Measurements from ENCODE around the gene ZNF506.
A peak's percentile ranks its signal among the peaks of the same experiment; 100 is the strongest.
"Not testable (repeated sequence)": the region's sequence is repeated elsewhere in the genome, so short reads cannot be mapped to it uniquely, and the experiment has no call there.

Gene ZNF506

GRCh38 chr19:19777692-19778091, 43.9 kb downstream of the ZNF506 start:
- Histone ChIP-seq H3K9me3 (ENCODE audit: control insufficient read depth in 1 of 2, low read length in 2 of 2) (no peaks in the 10 kb centered on the region), H3K27me3 (ENCODE audit: low read depth, low read length) (no peaks in the 10 kb centered on the region), H3K36me3 (ENCODE audit: control insufficient read depth in 1 of 2, insufficient read depth in 2 of 2, low read length in 2 of 2) (peaks cover 0 to 7% of the 10 kb centered on the region in 2 donors), H3K27ac (ENCODE audit: low read length) (no peak overlapping the region), H3K4me3 (ENCODE audit: low read depth in 1 of 2, low read length in 2 of 2) (peak overlapping the region in 1 of 2 donors; percentile 78), H3K4me1 (ENCODE audit: control insufficient read depth in 1 of 2, insufficient read depth in 2 of 2, low read length in 2 of 2) (peaks cover 15 to 21% of the 10 kb centered on the region in 2 donors)

GRCh38 chr19:19776206-19777008, 45.1 kb downstream of the ZNF506 start:
- H3K27ac ChIP-seq (ENCODE audit: low read length) = peak overlapping the region; percentile 81
- H3K36me3 ChIP-seq (ENCODE audit: control insufficient read depth in 1 of 2, insufficient read depth in 2 of 2, low read length in 2 of 2) = peaks cover 0 to 7% of the 10 kb centered on the region in 2 donors
- no peaks in the 10 kb centered on the region for H3K27me3 ChIP-seq (ENCODE audit: low read depth, low read length)
- H3K4me3 ChIP-seq (ENCODE audit: low read depth in 1 of 2, low read length in 2 of 2) = peak overlapping the region; percentile 78 to 98
- H3K9me3 ChIP-seq (ENCODE audit: control insufficient read depth in 1 of 2, low read length in 2 of 2) = no peaks in the 10 kb centered on the region
- H3K4me1 ChIP-seq (ENCODE audit: control insufficient read depth in 1 of 2, insufficient read depth in 2 of 2, low read length in 2 of 2) = peaks cover 15 to 21% of the 10 kb centered on the region in 2 donors

GRCh38 chr19:19775891-19776205, 45.7 kb downstream of the ZNF506 start:
- no peaks in the 10 kb centered on the region for H3K27me3 ChIP-seq (ENCODE audit: low read depth, low read length)
- peak overlapping the region; percentile 78 to 98 for H3K4me3 ChIP-seq (ENCODE audit: low read depth in 1 of 2, low read length in 2 of 2)
- H3K36me3 ChIP-seq (ENCODE audit: control insufficient read depth in 1 of 2, insufficient read depth in 2 of 2, low read length in 2 of 2) = peaks cover 0 to 7% of the 10 kb centered on the region in 2 donors
- H3K4me1 ChIP-seq (ENCODE audit: control insufficient read depth in 1 of 2, insufficient read depth in 2 of 2, low read length in 2 of 2) = peaks cover 15 to 21% of the 10 kb centered on the region in 2 donors
- H3K9me3 ChIP-seq (ENCODE audit: control insufficient read depth in 1 of 2, low read length in 2 of 2) = no peaks in the 10 kb centered on the region
- H3K27ac ChIP-seq (ENCODE audit: low read length) = peak overlapping the region; percentile 79

- H3K27me3 ChIP-seq (ENCODE audit: low read depth, low read length) = no peaks in the 10 kb centered on the region
- H3K27ac ChIP-seq (ENCODE audit: low read length) = no peak overlapping the region
- H3K4me1 ChIP-seq (ENCODE audit: control insufficient read depth in 1 of 2, insufficient read depth in 2 of 2, low read length in 2 of 2) = peaks cover 15 to 21% of the 10 kb centered on the region in 2 donors
- H3K4me3 ChIP-seq (ENCODE audit: low read depth in 1 of 2, low read length in 2 of 2) = no peak overlapping the region
- H3K36me3 ChIP-seq (ENCODE audit: control insufficient read depth in 1 of 2, insufficient read depth in 2 of 2, low read length in 2 of 2) = peaks cover 0 to 5% of the 10 kb centered on the region in 2 donors
- no peaks in the 10 kb centered on the region for H3K9me3 ChIP-seq (ENCODE audit: control insufficient read depth in 1 of 2, low read length in 2 of 2)
Measured at GRCh38 chr19:19774354-19775033, 47.1 kb downstream of the ZNF506 start.

- not testable (repeated sequence) for H3K4me3 ChIP-seq (ENCODE audit: low read depth in 1 of 2, low read length in 2 of 2); H3K36me3 ChIP-seq (ENCODE audit: control insufficient read depth in 1 of 2, insufficient read depth in 2 of 2, low read length in 2 of 2); H3K4me1 ChIP-seq (ENCODE audit: control insufficient read depth in 1 of 2, insufficient read depth in 2 of 2, low read length in 2 of 2); H3K27ac ChIP-seq (ENCODE audit: low read length); H3K9me3 ChIP-seq (ENCODE audit: control insufficient read depth in 1 of 2, low read length in 2 of 2); H3K27me3 ChIP-seq (ENCODE audit: low read depth, low read length)
Measured at GRCh38 chr19:19771963-19772362, 49.6 kb downstream of the ZNF506 start.

GRCh38 chr19:19769971-19770370, 51.6 kb downstream of the ZNF506 start:
- not testable (repeated sequence) for H3K27me3 ChIP-seq (ENCODE audit: low read depth, low read length); H3K4me1 ChIP-seq (ENCODE audit: control insufficient read depth in 1 of 2, insufficient read depth in 2 of 2, low read length in 2 of 2); H3K9me3 ChIP-seq (ENCODE audit: control insufficient read depth in 1 of 2, low read length in 2 of 2); H3K4me3 ChIP-seq (ENCODE audit: low read depth in 1 of 2, low read length in 2 of 2); H3K36me3 ChIP-seq (ENCODE audit: control insufficient read depth in 1 of 2, insufficient read depth in 2 of 2, low read length in 2 of 2); H3K27ac ChIP-seq (ENCODE audit: low read length)

GRCh38 chr19:19758164-19758563, 63.4 kb downstream of the ZNF506 start:
- Histone ChIP-seq H3K36me3 (ENCODE audit: control insufficient read depth in 1 of 2, insufficient read depth in 2 of 2, low read length in 2 of 2) (peaks cover 0 to 9% of the 10 kb centered on the region in 2 donors), H3K4me1 (ENCODE audit: control insufficient read depth in 1 of 2, insufficient read depth in 2 of 2, low read length in 2 of 2) (no peaks in the 10 kb centered on the region), H3K9me3 (ENCODE audit: control insufficient read depth in 1 of 2, low read length in 2 of 2) (no peaks in the 10 kb centered on the region), H3K4me3 (ENCODE audit: low read depth in 1 of 2, low read length in 2 of 2) (no peak overlapping the region), H3K27me3 (ENCODE audit: low read depth, low read length) (no peaks in the 10 kb centered on the region), H3K27ac (ENCODE audit: low read length) (no peak overlapping the region)

- no peaks in the 10 kb centered on the region for H3K9me3 ChIP-seq (ENCODE audit: control insufficient read depth in 1 of 2, low read length in 2 of 2)
- no peaks in the 10 kb centered on the region for H3K4me1 ChIP-seq (ENCODE audit: control insufficient read depth in 1 of 2, insufficient read depth in 2 of 2, low read length in 2 of 2)
- no peaks in the 10 kb centered on the region for H3K27me3 ChIP-seq (ENCODE audit: low read depth, low read length)
- H3K4me3 ChIP-seq (ENCODE audit: low read depth in 1 of 2, low read length in 2 of 2) = no peak overlapping the region
- peaks cover 0 to 3% of the 10 kb centered on the region in 2 donors for H3K36me3 ChIP-seq (ENCODE audit: control insufficient read depth in 1 of 2, insufficient read depth in 2 of 2, low read length in 2 of 2)
- no peak overlapping the region for H3K27ac ChIP-seq (ENCODE audit: low read length)
Measured at GRCh38 chr19:19752760-19753403, 68.7 kb downstream of the ZNF506 start.

- H3K4me3 ChIP-seq (ENCODE audit: low read depth in 1 of 2, low read length in 2 of 2) = no peak overlapping the region
- no peaks in the 10 kb centered on the region for H3K4me1 ChIP-seq (ENCODE audit: control insufficient read depth in 1 of 2, insufficient read depth in 2 of 2, low read length in 2 of 2)
- no peaks in the 10 kb centered on the region for H3K9me3 ChIP-seq (ENCODE audit: control insufficient read depth in 1 of 2, low read length in 2 of 2)
- no peak overlapping the region for H3K27ac ChIP-seq (ENCODE audit: low read length)
- no peaks in the 10 kb centered on the region for H3K27me3 ChIP-seq (ENCODE audit: low read depth, low read length)
- H3K36me3 ChIP-seq (ENCODE audit: control insufficient read depth in 1 of 2, insufficient read depth in 2 of 2, low read length in 2 of 2) = no peaks in the 10 kb centered on the region
Measured at GRCh38 chr19:19751846-19752245, 69.7 kb downstream of the ZNF506 start.

- H3K4me1 ChIP-seq (ENCODE audit: control insufficient read depth in 1 of 2, insufficient read depth in 2 of 2, low read length in 2 of 2) = no peaks in the 10 kb centered on the region
- no peak overlapping the region for H3K27ac ChIP-seq (ENCODE audit: low read length)
- no peaks in the 10 kb centered on the region for H3K36me3 ChIP-seq (ENCODE audit: control insufficient read depth in 1 of 2, insufficient read depth in 2 of 2, low read length in 2 of 2)
- no peak overlapping the region for H3K4me3 ChIP-seq (ENCODE audit: low read depth in 1 of 2, low read length in 2 of 2)
- no peaks in the 10 kb centered on the region for H3K27me3 ChIP-seq (ENCODE audit: low read depth, low read length)
- no peaks in the 10 kb centered on the region for H3K9me3 ChIP-seq (ENCODE audit: control insufficient read depth in 1 of 2, low read length in 2 of 2)
Measured at GRCh38 chr19:19750842-19751790, 70.4 kb downstream of the ZNF506 start.
